ENCODE data around the gene ART5.

DNA sequence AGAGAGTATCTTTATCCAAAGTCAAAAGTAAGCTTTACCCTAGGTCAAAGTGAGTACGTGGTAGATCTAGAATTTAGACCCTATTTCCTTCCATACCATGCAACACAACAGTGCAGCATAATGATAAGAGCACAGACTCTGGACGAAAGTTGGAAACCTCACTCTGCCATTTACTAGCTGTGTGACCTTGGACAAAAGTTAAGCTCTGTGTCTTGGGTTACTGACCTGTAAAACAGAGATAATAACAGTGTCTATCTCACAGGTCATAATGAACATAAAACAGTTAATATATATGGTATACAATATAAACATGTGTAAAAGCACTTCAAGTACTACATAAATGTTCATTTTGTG, 43.0 kb upstream of the ART5 start:
- TF ChIP-seq POLR2A (IDR thresholded peaks at IDR 0.05): no peak
- TF ChIP-seq, protein P1, sequence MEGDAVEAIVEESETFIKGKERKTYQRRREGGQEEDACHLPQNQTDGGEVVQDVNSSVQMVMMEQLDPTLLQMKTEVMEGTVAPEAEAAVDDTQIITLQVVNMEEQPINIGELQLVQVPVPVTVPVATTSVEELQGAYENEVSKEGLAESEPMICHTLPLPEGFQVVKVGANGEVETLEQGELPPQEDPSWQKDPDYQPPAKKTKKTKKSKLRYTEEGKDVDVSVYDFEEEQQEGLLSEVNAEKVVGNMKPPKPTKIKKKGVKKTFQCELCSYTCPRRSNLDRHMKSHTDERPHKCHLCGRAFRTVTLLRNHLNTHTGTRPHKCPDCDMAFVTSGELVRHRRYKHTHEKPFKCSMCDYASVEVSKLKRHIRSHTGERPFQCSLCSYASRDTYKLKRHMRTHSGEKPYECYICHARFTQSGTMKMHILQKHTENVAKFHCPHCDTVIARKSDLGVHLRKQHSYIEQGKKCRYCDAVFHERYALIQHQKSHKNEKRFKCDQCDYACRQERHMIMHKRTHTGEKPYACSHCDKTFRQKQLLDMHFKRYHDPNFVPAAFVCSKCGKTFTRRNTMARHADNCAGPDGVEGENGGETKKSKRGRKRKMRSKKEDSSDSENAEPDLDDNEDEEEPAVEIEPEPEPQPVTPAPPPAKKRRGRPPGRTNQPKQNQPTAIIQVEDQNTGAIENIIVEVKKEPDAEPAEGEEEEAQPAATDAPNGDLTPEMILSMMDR (IDR thresholded peaks at IDR 0.05): no peak
